ENCODE data around the gene CREB5.
A peak's percentile ranks its signal among the peaks of the same experiment; 100 is the strongest.

CREB5 gene

GRCh38 chr7:28435732-28436378 lies 23.5 kb downstream of the CREB5 start:
- no peak for DNase-seq

GRCh38 chr7:28440055-28440601 lies 27.8 kb downstream of the CREB5 start:
- DNase-seq: no peak

- DNase-seq: peak; percentile 19
Observed at GRCh38 chr7:28442540-28443420, 30.5 kb downstream of the CREB5 start.

GRCh38 chr7:28446131-28446530 lies 33.8 kb downstream of the CREB5 start:
- DNase-seq: no peak

GRCh38 chr7:28447071-28447470 lies 34.8 kb downstream of the CREB5 start:
- peak; percentile 13 for DNase-seq

GRCh38 chr7:28448708-28449107 lies 36.4 kb downstream of the CREB5 start:
- DNase-seq: no peak

GRCh38 chr7:28452681-28453080 lies 40.4 kb downstream of the CREB5 start:
- no peak for DNase-seq

GRCh38 chr7:28455486-28455885 lies 43.2 kb downstream of the CREB5 start:
- DNase-seq: no peak

GRCh38 chr7:28456044-28456443 lies 43.7 kb downstream of the CREB5 start:
- DNase-seq: no peak

GRCh38 chr7:28458732-28459131 lies 46.4 kb downstream of the CREB5 start:
- DNase-seq: no peak

- DNase-seq: no peak
Observed at GRCh38 chr7:28459306-28459705, 47.0 kb downstream of the CREB5 start.

GRCh38 chr7:28465697-28466096 lies 53.4 kb downstream of the CREB5 start:
- no peak for DNase-seq

- no peak for DNase-seq
Observed at GRCh38 chr7:28466341-28466740, 54.0 kb downstream of the CREB5 start.

GRCh38 chr7:28466885-28467284 lies 54.6 kb downstream of the CREB5 start:
- no peak for DNase-seq

- no peak for DNase-seq
Observed at GRCh38 chr7:28469562-28469961, 57.2 kb downstream of the CREB5 start.

GRCh38 chr7:28470344-28470743 lies 58.0 kb downstream of the CREB5 start:
- DNase-seq: no peak

GRCh38 chr7:28472332-28472731 lies 60.0 kb downstream of the CREB5 start:
- DNase-seq: no peak

- no peak for DNase-seq
Observed at GRCh38 chr7:28473571-28474281, 61.4 kb downstream of the CREB5 start.

- DNase-seq: no peak
Observed at GRCh38 chr7:28474282-28474638, 61.9 kb downstream of the CREB5 start.

- no peak for DNase-seq
Observed at GRCh38 chr7:28474640-28475039, 62.3 kb downstream of the CREB5 start.

- DNase-seq: no peak
Observed at GRCh38 chr7:28477041-28477442, 64.7 kb downstream of the CREB5 start.

GRCh38 chr7:28478656-28479055 lies 66.3 kb downstream of the CREB5 start:
- peak; percentile 23 for DNase-seq

- no peak for DNase-seq
Observed at GRCh38 chr7:28479507-28479947, 67.2 kb downstream of the CREB5 start.
